Measurements from ENCODE around the gene LTBP1. TPM values are rescaled to one million over a fixed set of nuclear protein-coding genes. Genes with fewer than 3 reads are reported as not detected.

The LTBP1 gene
- total RNA-seq, 4 donors from 2014 or later: 3.8 to 20.8 (median 11.3) TPM

GRCh38 chr2:33350632-33351031, 403.9 kb downstream of the LTBP1 start:
- intact Hi-C loops (cut with DNase I; ENCODE audit: low total_unique reads): no loop called here
- no peak for DNase-seq (ENCODE audit: low spot score in 2 of 2)
- H3K4me3 ChIP-seq (ENCODE audit: low read depth, poor library complexity, severe bottlenecking): no peak overlapping the region
- TF ChIP-seq CTCF (IDR thresholded peaks at IDR 0.05) (no peak), POLR2A (IDR thresholded peaks at IDR 0.05) (no peak)

GRCh38 chr2:33351781-33352180, 405.0 kb downstream of the LTBP1 start:
- intact Hi-C loops (cut with DNase I; ENCODE audit: low total_unique reads): no loop called here
- TF ChIP-seq CTCF (IDR thresholded peaks at IDR 0.05) (no peak), POLR2A (IDR thresholded peaks at IDR 0.05) (no peak)
- no peak for DNase-seq (ENCODE audit: low spot score in 2 of 2)
- no peak overlapping the region for H3K4me3 ChIP-seq (ENCODE audit: low read depth, poor library complexity, severe bottlenecking)

GRCh38 chr2:33354981-33355380, 408.2 kb downstream of the LTBP1 start:
- intact Hi-C loops (cut with DNase I; ENCODE audit: low total_unique reads): no loop called here
- no peak for DNase-seq (ENCODE audit: low spot score in 2 of 2)
- no peak for TF ChIP-seq POLR2A (IDR thresholded peaks at IDR 0.05)
- TF ChIP-seq CTCF (IDR thresholded peaks at IDR 0.05): no peak
- WGBS, 2 donors: 79 to 85% methylated on average over 8 of the region's 8 CpGs
- no peak overlapping the region for H3K4me3 ChIP-seq (ENCODE audit: low read depth, poor library complexity, severe bottlenecking)

GRCh38 chr2:33358878-33359277, 412.1 kb downstream of the LTBP1 start:
- WGBS, 2 donors: 78 to 81% methylated on average over 6 of the region's 6 CpGs
- intact Hi-C loops (cut with DNase I; ENCODE audit: low total_unique reads): no loop called here
- no peak for TF ChIP-seq CTCF (IDR thresholded peaks at IDR 0.05)
- TF ChIP-seq POLR2A (IDR thresholded peaks at IDR 0.05): no peak

GRCh38 chr2:33363325-33364298, 416.9 kb downstream of the LTBP1 start:
- TF ChIP-seq CTCF (IDR thresholded peaks at IDR 0.05): no peak
- TF ChIP-seq POLR2A (IDR thresholded peaks at IDR 0.05): no peak
- intact Hi-C loops (cut with DNase I; ENCODE audit: low total_unique reads): no loop called here
- DNase-seq (ENCODE audit: low spot score in 2 of 2): no peak
- 80 to 81% methylated on average over 5 of the region's 5 CpGs for WGBS, 2 donors
- H3K4me3 ChIP-seq (ENCODE audit: low read depth, poor library complexity, severe bottlenecking): no peak overlapping the region

More at GRCh38 chr2:33358878-33359277, 412.1 kb downstream of the LTBP1 start:
- H3K4me3 ChIP-seq (ENCODE audit: low read depth, poor library complexity, severe bottlenecking): no peak overlapping the region
- DNase-seq (ENCODE audit: low spot score in 2 of 2): no peak

All from lower leg skin (tissue), 4 donors.